Stimulated activated CD4-positive, alpha-beta T cell treated with anti-CD3 and anti-CD28 coated beads, Interleukin-12 subunit alpha, Interleukin-12 subunit beta, amount 100 ng/mL, for 4 hours (primary cell): ENCODE measurements around the gene ZNF385D.

ENCODE experiments used
- DNase-seq: peaks from one replicate; pipeline ENCODE4 v3.0.0-alpha.2; 2020

Gene ZNF385D

DNA sequence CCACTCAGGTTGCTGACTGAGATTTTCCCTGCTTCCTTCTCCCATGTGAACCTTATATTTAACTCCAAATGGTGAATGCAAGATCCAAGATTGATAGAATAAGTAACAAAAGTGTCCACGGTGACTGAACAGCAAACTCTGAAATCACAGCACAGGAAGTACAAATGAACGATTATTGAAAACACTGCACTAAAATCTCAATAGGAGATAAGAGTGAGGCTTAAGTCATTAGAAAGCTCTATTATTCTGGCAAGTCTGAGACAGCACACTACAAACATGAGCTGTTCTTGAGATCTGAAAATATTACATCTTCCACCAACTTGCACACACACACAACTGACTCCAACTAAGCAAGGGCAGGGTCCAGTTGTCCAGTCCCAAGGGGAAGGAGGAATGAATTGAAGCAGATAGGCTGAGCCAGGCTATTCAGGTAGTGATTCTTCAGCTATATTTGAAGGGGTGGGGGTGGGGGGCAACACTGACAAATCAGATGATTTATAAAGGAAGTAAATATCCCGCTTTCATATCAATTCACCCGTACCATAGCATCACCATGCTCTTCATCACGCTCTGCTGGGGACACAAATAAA is 2.9 kb downstream of the ZNF385D start:
- no peak for DNase-seq

DNA sequence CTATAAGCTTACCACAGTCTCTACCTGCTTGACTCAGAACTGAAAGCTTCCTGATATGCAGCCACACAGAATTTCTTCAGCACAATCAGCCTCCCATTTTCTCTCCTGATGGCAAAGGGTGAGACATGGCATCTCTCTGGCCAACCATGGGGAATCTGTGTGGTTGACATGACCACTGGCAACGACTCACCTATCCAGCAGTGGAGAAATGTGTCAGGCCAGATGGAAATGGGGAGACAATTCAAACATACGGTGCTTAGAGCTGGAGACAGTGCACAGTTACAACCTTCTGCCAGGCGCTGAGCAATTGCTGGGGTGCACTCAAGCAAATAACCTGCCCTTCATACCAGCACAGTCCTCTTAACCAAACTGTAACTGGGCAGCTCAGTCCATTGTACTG is 3.6 kb downstream of the ZNF385D start:
- DNase-seq, result no peak

DNA sequence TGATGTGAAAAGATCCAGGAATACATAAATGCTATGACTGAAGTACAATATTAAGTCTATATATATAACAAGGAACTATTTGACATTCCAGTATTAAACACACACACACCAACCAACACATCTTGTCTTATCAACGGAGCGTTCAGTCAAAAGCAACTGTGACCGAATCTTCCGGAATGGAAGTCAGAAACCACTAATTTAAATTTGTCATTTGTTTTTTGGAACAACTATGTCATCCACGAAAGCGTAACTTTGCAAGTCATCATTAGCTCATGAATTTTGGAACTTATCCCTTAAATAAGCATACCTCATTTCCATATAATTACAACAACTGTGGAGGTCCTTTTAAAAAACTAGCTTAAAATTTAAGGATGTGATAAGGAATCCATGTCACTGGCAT is 5.0 kb downstream of the ZNF385D start:
- no peak for DNase-seq

DNA sequence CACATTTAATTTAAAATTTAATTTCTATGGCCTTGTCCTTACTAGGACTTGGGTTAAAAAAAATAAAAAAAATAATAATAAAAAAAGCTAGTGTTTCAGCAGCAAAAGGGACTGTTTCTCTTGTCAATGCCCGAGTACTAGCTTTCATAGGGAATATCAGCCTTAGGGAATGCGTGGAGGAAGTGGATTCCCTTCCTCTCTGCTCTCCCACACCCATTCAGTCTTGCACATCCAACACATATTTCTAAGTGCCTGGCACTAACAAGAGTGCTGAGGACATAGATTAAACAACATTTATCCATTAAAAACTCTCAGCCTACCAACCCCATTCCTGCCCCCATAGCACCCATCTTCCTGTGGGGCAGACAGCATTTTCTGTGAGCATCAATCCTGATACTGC is 6.2 kb downstream of the ZNF385D start:
- DNase-seq, result no peak

DNA sequence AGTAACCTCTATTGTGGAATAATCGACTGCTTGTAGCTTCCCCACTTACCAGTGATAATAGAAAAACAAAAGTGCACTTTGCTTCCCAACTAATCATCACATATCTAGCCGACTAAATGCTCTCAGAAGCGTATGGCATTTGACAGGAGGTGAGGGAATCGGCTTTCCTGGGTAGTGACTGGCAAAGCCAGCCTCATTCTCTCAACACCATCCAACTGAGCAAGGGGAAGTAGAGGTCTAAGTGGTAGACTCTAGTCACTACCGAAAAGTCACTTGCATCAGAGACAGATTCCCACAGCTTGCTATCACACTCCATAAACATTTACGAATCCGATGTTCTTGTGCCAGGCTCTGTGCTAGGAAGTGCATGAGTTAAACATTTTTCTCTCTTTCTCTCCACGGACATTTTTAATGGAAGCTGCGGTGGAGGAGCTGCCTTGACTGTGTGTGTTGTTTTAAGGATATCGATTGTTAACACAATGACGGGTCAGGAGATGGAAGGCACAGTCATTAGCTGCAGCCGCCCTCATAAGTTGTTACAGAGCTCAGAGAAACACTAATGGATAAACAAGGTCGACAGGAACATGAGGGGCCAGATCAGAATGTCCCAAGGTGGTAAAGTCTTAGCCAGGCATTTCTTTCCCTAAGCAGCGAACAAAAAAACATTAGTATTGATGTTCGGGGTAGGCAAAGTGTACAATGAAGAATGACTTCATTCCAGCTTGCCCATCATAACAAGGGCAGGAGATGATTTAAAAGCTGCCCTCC is 11.9 kb downstream of the ZNF385D start:
- no peak for DNase-seq

DNA sequence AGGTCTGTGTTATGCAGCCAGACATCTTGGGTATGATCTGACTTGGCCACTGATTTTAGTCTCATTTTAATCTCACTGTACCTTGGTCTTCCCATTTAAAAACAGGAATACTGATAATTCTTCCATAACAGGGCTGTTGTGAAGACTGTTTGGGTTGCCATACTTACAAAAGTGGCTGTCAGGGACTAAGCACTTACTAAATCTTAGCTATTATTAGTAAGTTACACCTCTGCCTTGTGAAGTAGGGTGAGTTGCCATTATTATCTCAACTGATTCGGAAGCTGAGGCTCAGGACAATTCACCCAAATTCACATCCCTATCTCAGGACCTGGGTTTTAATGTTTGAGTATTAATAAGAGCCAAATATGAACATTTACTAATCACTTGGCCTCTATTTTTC is 12.7 kb downstream of the ZNF385D start:
- no peak for DNase-seq

DNA sequence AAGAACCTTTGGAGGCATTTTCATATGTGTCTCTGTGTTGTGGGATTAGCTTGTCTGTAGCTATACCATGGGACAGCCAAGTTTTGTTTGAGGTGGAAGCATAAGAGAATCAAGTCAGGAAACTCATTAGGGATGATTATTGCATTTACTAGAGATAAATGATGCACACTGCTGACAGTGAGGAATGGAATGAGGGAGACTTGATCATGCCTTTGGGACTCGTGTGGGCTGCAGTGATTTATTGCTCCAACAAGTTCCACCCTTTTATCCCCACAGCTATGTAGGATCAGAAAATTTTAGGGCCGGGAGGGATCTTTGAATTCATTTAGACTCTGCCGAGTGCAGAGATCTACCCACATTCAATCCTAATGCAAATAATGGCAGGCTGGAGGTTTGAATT is 16.3 kb downstream of the ZNF385D start:
- DNase-seq, result no peak

DNA sequence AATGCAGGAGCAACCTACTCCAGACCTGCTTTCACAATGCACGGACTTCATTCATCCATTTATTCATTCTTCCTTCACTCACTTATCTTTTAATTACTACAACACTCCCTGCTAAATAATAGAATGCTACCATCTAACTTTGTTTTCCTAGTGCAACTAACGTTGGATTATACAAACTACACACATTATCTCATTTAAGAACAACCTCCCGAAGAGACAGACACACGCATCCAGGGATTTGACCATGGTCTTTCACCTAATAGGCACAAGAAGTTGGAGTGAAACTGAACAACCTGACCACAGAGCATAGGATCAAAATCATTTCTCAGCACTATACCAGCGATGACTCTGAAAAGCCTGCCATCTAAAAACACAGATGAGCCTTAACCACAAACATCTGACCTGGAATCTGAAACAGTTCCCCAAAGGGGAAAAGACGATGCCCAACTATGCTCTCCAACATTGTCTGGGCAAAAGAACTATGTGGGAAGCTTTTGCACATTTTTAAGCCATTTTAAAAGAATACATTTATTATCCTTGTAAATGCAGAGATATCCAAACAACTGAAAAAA is 21.0 kb downstream of the ZNF385D start:
- no peak for DNase-seq

DNA sequence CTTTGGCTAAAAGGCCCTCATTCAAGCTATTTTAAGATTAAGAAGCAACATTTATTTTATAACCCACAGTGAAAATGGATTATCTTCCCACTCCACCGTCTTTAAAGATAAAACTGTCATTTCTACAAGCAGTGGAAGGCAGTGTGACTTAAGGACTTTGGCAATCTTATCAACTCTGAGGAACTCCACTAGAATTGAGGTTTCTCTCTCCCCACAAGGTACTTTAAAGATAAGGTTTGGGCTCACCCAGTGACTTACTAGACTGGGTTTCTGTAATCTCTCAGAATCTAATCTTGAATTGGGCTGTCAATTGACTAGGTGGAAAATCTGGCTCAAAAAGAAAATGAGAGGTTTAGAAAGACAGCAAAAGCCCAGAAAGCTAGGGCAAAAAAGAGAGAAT is 21.7 kb downstream of the ZNF385D start:
- no peak for DNase-seq

DNA sequence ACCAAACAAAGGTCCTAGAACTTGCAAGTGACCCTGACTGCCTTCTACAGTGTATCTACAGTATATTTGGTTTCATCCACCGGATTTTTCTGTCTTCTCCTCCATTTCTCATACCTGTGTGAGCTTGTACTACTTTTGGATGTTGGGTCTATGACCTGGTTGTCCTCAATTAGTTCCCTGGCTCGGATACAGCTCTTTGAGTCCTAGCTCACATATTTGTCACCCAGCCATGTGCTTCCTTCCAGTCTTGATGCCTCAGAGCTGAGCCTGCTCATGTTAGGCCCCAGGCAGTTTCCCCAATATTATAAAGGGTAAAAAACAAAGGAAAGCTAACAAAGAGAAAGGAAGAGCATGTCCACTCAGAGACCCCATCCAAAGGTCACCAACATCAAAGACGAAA is 28.2 kb downstream of the ZNF385D start:
- no peak for DNase-seq

DNA sequence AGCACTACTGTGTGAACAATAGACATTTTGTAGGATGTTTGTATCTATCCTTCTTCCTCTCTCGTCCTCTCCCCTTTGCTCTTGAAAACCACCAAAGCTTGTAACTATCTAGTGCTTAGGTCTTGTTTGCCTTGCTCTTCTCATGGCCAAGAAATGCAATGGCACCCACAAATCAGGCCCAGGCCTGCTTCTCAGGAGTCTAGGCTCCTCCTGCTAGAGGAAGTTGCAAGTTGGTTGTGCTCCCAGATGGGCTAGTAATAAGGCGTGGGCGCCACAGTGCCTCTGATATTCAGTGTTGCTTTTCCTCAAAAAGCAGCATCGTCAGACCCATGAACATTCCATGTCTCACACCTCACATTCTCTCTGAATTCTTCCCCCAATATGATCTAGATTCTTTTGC is 28.7 kb downstream of the ZNF385D start:
- DNase-seq, result no peak

DNA sequence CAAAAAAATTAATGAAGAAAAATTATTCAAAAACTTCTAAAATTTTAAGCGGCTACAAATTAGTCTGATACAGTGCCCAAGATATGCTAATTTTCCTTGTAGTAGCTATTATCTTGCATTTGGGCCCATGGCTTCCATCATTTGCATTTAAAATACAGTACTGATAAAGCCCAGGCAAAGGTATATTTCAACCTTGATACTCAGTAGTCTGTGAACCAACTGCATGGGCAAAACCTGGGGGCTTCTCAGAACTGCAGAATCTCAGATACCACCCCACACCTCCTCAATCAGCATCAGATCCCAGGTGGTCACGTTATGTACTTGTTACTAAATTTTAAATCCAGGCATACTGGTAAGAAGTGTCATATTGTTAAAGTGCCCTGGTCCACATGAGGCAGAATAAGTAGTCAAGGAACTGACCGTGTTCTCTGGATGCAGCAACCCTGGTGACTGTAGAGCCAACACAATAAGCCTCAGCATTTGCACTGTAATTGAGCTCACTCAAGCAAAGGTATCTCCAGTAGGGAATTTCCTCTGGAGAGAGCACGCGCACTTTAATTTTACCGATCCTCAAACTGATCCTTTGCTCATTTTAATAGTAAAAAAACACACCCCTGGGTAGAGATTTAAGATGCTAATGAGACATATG is 31.9 kb downstream of the ZNF385D start:
- no peak for DNase-seq

DNA sequence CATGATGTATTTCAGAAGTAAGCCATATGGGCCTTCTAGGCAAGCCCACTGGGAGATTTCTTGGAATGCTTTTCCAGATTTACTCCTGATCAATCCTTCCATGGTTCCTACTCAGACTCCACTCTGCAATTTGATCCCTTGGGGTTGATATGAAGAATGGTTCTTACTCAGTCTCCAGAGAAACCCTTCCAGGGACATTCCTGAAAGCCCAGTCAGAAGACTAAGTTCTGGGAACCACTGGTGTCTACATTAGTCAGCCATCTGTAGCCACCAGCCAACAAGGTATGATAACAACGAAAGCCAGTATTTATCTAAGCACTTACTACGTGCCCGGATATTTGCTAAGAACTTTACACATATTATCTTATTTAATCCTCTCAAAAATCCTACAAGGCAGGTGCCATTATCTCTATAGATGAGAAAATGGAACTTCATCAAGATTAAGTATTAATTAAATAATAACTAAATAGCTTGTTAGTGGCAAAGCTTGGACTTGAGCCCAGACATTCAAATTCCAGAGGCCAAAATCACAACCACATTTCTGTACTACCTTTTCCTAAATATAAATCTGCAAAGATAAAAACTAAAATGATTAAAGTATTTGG is 32.7 kb downstream of the ZNF385D start:
- no peak for DNase-seq

DNA sequence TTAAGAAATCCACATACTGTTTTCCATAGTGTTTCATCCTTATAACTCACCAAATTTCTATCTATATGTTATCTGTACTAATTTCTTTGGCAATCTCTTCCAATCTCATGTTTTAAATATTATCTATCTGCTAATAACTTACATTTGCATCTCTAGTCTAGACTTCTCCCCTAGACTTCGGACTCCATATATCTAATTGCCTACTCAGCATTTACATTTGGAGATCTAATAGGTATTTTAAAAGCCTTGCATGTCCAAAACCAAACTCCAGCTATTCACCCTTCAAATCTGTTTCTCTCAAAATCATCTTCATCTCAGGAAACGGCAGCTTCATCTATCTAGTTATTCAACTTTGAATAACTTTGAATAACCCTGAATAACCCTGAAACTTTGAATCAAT is 35.3 kb downstream of the ZNF385D start:
- no peak for DNase-seq

DNA sequence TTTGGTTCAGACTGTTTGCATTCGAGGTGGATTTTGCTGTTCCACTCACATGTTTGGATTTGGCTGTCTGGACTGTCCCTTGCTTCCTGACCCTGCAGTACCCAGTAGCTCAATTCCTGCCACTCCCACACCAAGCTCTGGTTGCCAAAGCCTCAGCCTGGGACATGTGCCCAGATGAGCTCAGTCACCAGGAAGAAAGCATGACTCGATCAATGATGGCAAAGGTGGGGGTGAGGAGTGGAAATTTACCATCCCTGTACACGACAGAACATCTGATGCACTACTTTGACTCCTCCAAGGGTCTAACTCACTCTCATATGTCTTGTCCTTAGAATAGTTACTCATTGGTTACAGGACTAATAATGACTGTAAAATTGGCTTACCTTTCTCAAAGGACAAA is 45.2 kb downstream of the ZNF385D start:
- no peak for DNase-seq

DNA sequence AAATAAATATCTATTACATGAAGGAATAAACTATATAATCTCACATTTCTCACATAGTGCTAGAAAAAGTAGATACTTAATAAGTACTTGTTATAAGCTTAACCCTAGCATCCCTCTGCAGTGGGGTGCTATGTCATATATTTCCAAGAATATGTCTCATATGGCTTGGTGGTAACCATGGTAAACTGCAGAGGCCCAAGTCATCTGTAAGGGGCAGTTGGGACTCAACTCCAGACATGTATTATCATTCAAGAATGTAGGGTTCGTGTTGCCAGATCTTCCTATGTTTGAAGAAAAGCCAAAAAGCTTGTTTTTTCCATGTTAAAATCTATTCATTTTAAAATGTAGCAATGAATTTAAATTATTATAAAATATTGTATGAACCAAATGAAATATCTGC is 46.2 kb downstream of the ZNF385D start:
- DNase-seq, result no peak

DNA sequence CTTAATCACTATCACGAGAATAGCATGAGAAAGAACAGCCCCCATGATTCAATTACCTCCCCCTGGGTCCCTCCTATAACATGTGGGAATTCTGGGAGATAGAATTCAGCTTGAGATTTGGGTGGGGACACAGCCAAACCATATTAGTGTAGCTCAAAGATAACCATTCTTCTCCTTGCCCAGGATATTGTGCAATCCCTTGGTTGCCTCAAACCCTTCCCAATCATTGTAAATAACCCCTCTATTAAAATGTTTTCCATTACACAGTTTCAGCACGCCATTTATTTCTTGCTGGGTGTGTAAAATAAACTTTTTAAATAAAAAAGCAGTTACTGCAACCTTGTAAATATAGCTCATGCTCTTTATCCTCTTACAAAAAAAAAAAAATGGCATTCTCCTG is 47.7 kb downstream of the ZNF385D start:
- DNase-seq, result no peak

DNA sequence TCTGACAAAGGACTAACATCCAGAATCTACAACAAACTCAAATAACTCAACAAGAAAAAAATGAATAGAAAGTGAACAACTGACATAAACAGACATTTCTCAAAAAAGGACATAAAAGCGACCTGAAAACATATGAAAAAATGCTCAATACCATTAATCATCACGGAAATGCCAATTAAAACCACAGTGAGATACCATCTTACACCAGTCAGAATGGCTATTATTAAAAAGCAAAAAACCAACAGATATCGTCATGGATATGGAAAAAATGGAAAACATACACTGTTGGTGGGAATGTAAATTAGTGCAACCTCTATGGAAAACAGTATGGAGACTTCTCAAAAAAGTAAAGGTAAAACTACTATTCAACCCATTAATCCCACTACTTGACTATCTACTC is 53.3 kb downstream of the ZNF385D start:
- DNase-seq, result no peak

DNA sequence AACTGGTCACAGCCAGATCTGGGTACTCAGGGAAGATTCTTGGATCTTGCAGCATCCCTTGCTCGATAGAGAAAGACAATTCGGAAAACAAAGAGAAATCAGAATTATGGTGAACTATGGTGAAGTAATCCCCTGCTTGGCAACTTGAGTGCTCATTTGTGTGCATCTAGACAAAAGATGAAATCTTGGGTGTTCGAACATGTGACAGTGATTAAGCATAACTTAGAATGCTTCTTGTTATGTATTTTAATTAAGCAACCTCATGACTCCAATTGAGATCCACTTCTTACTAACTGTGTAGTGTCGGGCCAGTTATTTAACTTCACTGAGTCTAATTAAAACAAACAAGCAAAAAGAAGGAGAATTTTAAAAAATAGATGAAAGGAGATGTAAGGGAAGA is 56.5 kb downstream of the ZNF385D start:
- no peak for DNase-seq

DNA sequence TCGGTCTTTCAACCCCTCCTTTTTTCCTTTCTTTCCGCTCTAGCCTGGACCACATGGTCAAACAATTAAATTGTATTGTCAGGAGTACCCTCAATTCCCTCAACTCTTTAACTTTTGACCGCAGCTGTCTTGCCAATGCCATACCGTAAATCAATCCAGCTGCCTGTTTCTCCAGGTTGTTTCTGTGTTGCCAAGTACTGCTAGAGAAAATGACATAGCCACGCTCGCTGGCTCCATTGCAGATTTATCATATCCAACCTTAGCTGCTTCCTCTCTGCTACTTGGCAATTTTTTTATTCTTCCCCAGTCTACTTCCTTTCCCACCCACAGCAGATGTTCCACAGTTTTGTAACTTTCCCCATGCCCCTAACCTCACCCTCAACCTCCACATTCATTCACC is 60.0 kb downstream of the ZNF385D start:
- DNase-seq, result no peak

DNA sequence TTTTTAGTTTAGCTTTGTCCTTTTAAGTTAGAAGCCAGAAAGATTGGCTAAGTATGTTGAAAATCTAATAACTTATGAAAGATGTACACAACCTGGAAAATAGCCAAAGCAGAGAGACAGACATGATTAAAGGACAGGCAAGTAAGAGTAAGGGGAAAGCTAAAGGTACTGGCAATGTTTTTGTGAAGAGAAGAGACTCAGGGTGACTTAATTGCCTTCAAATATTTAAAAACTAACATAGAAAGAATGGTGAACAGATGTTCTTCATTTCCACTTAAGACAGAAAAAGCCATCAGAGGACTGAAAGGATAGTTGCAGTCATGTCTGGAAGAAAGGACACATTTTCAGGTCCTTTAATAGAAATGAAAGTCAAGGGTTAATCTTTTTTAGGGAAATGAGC is 68.8 kb downstream of the ZNF385D start:
- DNase-seq, result no peak

DNA sequence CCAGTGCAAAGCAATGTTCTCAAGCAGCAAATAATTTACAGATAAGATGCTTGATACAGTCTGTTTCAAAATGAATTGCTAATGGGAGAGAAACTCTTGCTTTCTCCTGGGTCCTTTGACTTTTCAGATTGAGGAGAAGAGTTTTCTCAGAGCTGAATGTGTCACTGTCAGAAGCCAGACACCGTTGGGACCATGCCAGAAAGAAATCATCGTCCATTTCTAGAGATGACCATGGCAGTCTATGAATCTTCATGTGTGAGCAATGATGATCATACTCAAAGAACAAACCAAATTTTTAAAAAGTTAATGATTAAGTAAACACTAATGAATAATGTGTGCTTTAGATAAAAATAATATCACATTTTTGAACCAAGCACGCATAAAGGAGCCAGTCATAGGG is 77.6 kb downstream of the ZNF385D start:
- no peak for DNase-seq

DNA sequence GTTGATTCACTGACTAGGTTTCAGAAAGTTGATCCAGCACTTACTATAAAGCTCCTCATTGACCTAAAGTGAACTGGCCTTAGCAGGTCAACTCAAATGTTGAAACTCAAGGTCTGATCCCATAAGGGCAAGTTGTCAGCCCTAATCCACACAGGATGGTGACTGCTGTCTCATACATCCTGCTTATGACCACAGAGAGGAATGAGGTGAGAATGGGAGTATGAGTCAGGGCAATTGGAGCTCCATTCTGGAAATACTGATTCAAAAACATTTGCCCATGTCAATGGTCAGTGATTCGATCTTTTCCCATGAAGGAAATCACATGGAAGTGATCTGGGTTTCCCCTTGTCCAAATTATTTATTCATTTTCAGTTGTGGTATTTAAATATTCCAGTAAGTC is 78.7 kb downstream of the ZNF385D start:
- DNase-seq, result no peak

DNA sequence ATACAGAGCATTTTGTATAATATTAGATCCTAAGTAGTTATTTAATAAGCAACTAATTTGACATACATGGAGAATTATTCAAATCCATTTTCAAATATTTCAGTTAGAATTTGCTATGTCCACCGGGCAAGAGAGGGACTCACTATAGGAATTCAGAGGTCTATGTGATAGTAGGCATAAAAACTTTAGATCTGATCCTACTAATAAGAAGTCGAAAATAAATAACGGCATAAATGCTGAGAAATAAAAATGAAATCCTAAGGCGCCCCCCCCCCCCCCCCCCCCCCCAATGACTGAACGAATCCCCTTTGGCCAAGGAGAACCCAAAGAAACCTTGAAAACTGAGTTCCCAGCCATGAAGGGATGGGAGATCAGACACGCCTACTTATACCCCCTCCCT is 80.6 kb downstream of the ZNF385D start:
- DNase-seq, result no peak
